Activated T-cell treated with anti-CD3 and anti-CD28 coated beads, Interleukin-2, amount 50 U/mL, for 72 hours (primary cell): ENCODE data around the gene CLDN5. TPM values are rescaled to one million over a fixed set of nuclear protein-coding genes. Genes with fewer than 3 reads are reported as not detected.

Source experiments
- ATAC-seq, 2 donors: fragments of 150-1000 bp; cut with Tn5 transposase; replicated peaks in 1 of 2; 2 replicates each; pipeline ENCODE4 v1.10.0; 2021; ENCODE audit warnings: moderate library complexity in 2 of 2, mild to moderate bottlenecking in 1 of 2
- DNase-seq, 2 donors: peaks; one replicate each; pipeline ENCODE4 v3.0.0; 2021 to 2022; ENCODE audit warnings: mixed read lengths in 1 of 2
- H3K27ac Mint-ChIP-seq: one replicate; pipeline ENCODE4 v1.8.0; 2022; ENCODE audit warnings: mild to moderate bottlenecking, moderate library complexity, mixed read lengths
- H3K27me3 Mint-ChIP-seq: one replicate; pipeline ENCODE4 v1.8.0; 2022; ENCODE audit warnings: low read depth, mixed read lengths
- H3K36me3 Mint-ChIP-seq, 2 donors: one replicate each; pipeline ENCODE4 v1.8.0; 2022; ENCODE audit warnings: mixed read lengths in 2 of 2, mild to moderate bottlenecking in 1 of 2; ENCODE audit not compliant: insufficient read depth in 2 of 2
- H3K4me1 Mint-ChIP-seq: one replicate; pipeline ENCODE4 v1.8.0; 2022; ENCODE audit warnings: low read depth, mixed read lengths
- H3K4me3 Mint-ChIP-seq, 2 donors: one replicate each; pipeline ENCODE4 v1.8.0; 2022; ENCODE audit warnings: mild to moderate bottlenecking in 2 of 2, mixed read lengths in 2 of 2, moderate library complexity in 2 of 2
- H3K9me3 Mint-ChIP-seq, 2 donors: one replicate each; pipeline ENCODE4 v1.8.0; 2022; ENCODE audit warnings: mixed read lengths in 2 of 2
- total RNA-seq, 2 donors: library from RNA; stranded (reverse); gene quantifications; one replicate each; pipeline ENCODE4 v1.2.3, GENCODE V29; 2022

CLDN5 gene
- total RNA-seq, 2 donors from 2014 or later = 0.30 to 0.36 TPM

DNA sequence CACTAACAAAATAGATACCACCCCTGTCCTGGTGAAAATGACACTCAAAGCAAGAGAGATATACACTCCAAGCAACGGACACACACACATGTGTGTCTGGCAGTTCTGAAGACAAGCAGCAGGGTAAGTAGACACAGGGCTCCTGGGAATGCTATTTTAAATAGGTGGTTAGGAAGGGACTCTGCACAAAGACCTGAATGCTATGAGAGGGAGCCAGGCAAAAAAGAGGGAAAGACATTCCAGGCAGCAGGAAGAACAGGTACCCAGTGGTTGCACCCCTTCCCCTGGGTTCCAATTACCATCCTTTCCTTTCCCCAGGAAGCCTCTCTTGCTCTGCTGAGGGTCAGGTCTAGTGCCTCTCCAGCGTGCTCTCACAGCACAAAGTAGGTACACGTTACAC is 48.2 kb downstream of the CLDN5 start:
- H3K4me1 Mint-ChIP-seq = peaks cover 35% of the 10 kb centered on the region
- no peaks in the 10 kb centered on the region for H3K9me3 Mint-ChIP-seq
- peak overlapping the region in 1 of 2 donors; percentile 13 for H3K4me3 Mint-ChIP-seq
- no peaks in the 10 kb centered on the region for H3K27me3 Mint-ChIP-seq
- ATAC-seq (no peak), DNase-seq (no peak)
- H3K27ac Mint-ChIP-seq = peak overlapping the region; percentile 48
- peaks cover 8 to 17% of the 10 kb centered on the region in 2 donors for H3K36me3 Mint-ChIP-seq

- peaks cover 5 to 11% of the 10 kb centered on the region in 2 donors for H3K36me3 Mint-ChIP-seq
- H3K4me3 Mint-ChIP-seq = no peak overlapping the region
- H3K4me1 Mint-ChIP-seq = peaks cover 27% of the 10 kb centered on the region
- ATAC-seq = no peak
- no peak for DNase-seq
- H3K27ac Mint-ChIP-seq = no peak overlapping the region
- no peaks in the 10 kb centered on the region for H3K27me3 Mint-ChIP-seq
- H3K9me3 Mint-ChIP-seq = no peaks in the 10 kb centered on the region
Observed at GRCh38 chr22:19473578-19473977, 50.6 kb downstream of the CLDN5 start.

Other genes with a start within 250 kb of the CLDN5 start
- gene CLTCL1, start 232.7 kb downstream of the CLDN5 start, total RNA-seq = 1 to 10 TPM in 1 of 2 donors, under 1 TPM in 1; 0.99 to 2.1 TPM
- 10 to 100 TPM; 30.7 to 36.6 TPM for gene HIRA, start 92.7 kb downstream of the CLDN5 start, total RNA-seq
- gene MRPL40, start 91.9 kb downstream of the CLDN5 start, total RNA-seq = 10 to 100 TPM; 27.1 to 27.2 TPM
- 10 to 100 TPM; 34.3 to 40.6 TPM for gene C22orf39, start 76.7 kb downstream of the CLDN5 start, total RNA-seq
- 10 to 100 TPM; 68.3 to 78.6 TPM for gene UFD1, start 45.2 kb downstream of the CLDN5 start, total RNA-seq
- gene CDC45, start 44.5 kb downstream of the CLDN5 start, total RNA-seq = 100 to 1,000 TPM; 119 to 144 TPM
- 1 to 10 TPM; 1.8 to 1.9 TPM for gene SEPTIN5, start 190.1 kb upstream of the CLDN5 start, total RNA-seq
- under 1 TPM in 1 of 2 donors, not detected in 1; 0.17 TPM for gene GP1BB, start 199.1 kb upstream of the CLDN5 start, total RNA-seq
- under 1 TPM in 1 of 2 donors, not detected in 1; 0.12 TPM for gene TBX1, start 236.4 kb upstream of the CLDN5 start, total RNA-seq